Colonic mucosa (tissue), 4 donors: ENCODE measurements around the gene RNF182. TPM values are rescaled to one million over a fixed set of nuclear protein-coding genes. Genes with fewer than 3 reads are reported as not detected.
A peak's percentile ranks its signal among the peaks of the same experiment; 100 is the strongest.

Experiments used
- DNase-seq: peaks from one replicate; pipeline ENCODE4 v3.0.0-alpha.2; 2020
- H3K27ac ChIP-seq: fragments of 200-600 bp; one replicate; pipeline ENCODE4 v1.8.0; 2021
- H3K27me3 ChIP-seq: fragments of 200-600 bp; one replicate; pipeline ENCODE4 v1.8.0; 2021
- H3K36me3 ChIP-seq: fragments of 200-600 bp; one replicate; pipeline ENCODE4 v1.8.0; 2021
- H3K4me1 ChIP-seq: fragments of 200-600 bp; one replicate; pipeline ENCODE4 v1.8.0; 2021; ENCODE audit warnings: mild to moderate bottlenecking
- H3K4me3 ChIP-seq: fragments of 200-600 bp; one replicate; pipeline ENCODE4 v1.8.0; 2021
- H3K9ac ChIP-seq, 2 donors: one replicate each; pipeline ENCODE4 v1.7.0; 2013; ENCODE audit warnings: control low read depth in 2 of 2, low read depth in 2 of 2, low read length in 2 of 2
- H3K9me3 ChIP-seq: fragments of 200-600 bp; one replicate; pipeline ENCODE4 v1.8.0; 2021
- CTCF ChIP-seq: fragments of 200-600 bp; IDR thresholded peaks from one replicate; pipeline ENCODE4 v1.8.0; 2022; ENCODE audit warnings: antibody characterized with exemption, mild to moderate bottlenecking
- intact Hi-C: fragments of 100-400 bp; cut with DNase I; formaldehyde crosslinking; loops from one replicate; pipeline ENCODE4 v1.14.1; 2022
- total RNA-seq, 2 donors: library from RNA; stranded (reverse); fragmentation: NEBNext Ultra II Directional in 1 of 2; extraction: Animal tissue kit (Norgen Biotek cat#: 25700) in 1 of 2; gene quantifications; one replicate each; pipeline ENCODE4 v1.2.1, GENCODE V29; 2021
- donor health status: healthy.
- donor health status: DM: no; HTN: no; CAD: no.
- donor health status: DM: no; HTN: no; CAD: no.

The RNF182 gene
- total RNA-seq, 2 donors from 2014 or later: not detected

- H3K9ac ChIP-seq: no peak overlapping the region
- no peak overlapping the region for H3K4me3 ChIP-seq
- intact Hi-C loops: no loop called here
- no peaks in the 10 kb centered on the region for H3K9me3 ChIP-seq
- no peak for TF ChIP-seq CTCF
- H3K4me1 ChIP-seq: no peaks in the 10 kb centered on the region
- DNase-seq: no peak
- H3K36me3 ChIP-seq: no peaks in the 10 kb centered on the region
- no peaks in the 10 kb centered on the region for H3K27me3 ChIP-seq
- no peak overlapping the region for H3K27ac ChIP-seq
Observed at GRCh38 chr6:13903364-13903763, 21.4 kb upstream of the RNF182 start.

GRCh38 chr6:13907001-13907350, 17.8 kb upstream of the RNF182 start:
- intact Hi-C loops: loop anchor here (5.0 kb wide), 1 partner anchor 235 kb away; no protein-coding TSS in a partner anchor
- H3K9me3 ChIP-seq: no peaks in the 10 kb centered on the region
- H3K4me3 ChIP-seq: no peak overlapping the region
- H3K27me3 ChIP-seq: no peaks in the 10 kb centered on the region
- H3K4me1 ChIP-seq: no peaks in the 10 kb centered on the region
- DNase-seq: no peak
- no peak for TF ChIP-seq CTCF
- H3K9ac ChIP-seq: no peak overlapping the region
- H3K36me3 ChIP-seq: no peaks in the 10 kb centered on the region
- H3K27ac ChIP-seq: no peak overlapping the region

GRCh38 chr6:13907614-13908215, 17.0 kb upstream of the RNF182 start:
- Histone ChIP-seq H3K4me3 (no peak overlapping the region), H3K36me3 (no peaks in the 10 kb centered on the region), H3K9me3 (no peaks in the 10 kb centered on the region), H3K4me1 (no peaks in the 10 kb centered on the region), H3K27me3 (no peaks in the 10 kb centered on the region), H3K9ac (no peak overlapping the region), H3K27ac (no peak overlapping the region)
- intact Hi-C loops: loop anchor here (5.0 kb wide), 1 partner anchor 235 kb away; no protein-coding TSS in a partner anchor
- no peak for TF ChIP-seq CTCF
- no peak for DNase-seq

- Histone ChIP-seq H3K27me3 (no peaks in the 10 kb centered on the region), H3K9ac (no peak overlapping the region), H3K4me3 (no peak overlapping the region), H3K36me3 (no peaks in the 10 kb centered on the region), H3K4me1 (no peaks in the 10 kb centered on the region), H3K27ac (no peak overlapping the region), H3K9me3 (no peaks in the 10 kb centered on the region)
- TF ChIP-seq CTCF: peak; percentile 70
- peak; percentile 48 for DNase-seq
- intact Hi-C loops: loop anchor here (5.0 kb wide), 1 partner anchor 233 kb away; no protein-coding TSS in a partner anchor
Observed at GRCh38 chr6:13908955-13909381, 15.8 kb upstream of the RNF182 start.

GRCh38 chr6:13910443-13910842, 14.3 kb upstream of the RNF182 start:
- H3K4me3 ChIP-seq: no peak overlapping the region
- no peaks in the 10 kb centered on the region for H3K9me3 ChIP-seq
- H3K9ac ChIP-seq: no peak overlapping the region
- no peaks in the 10 kb centered on the region for H3K27me3 ChIP-seq
- H3K36me3 ChIP-seq: no peaks in the 10 kb centered on the region
- H3K4me1 ChIP-seq: no peaks in the 10 kb centered on the region
- intact Hi-C loops: loop anchor here (5.0 kb wide), 1 partner anchor 157 kb away; no protein-coding TSS in a partner anchor
- no peak overlapping the region for H3K27ac ChIP-seq
- no peak for DNase-seq
- no peak for TF ChIP-seq CTCF
